NB4 (cell line): ENCODE measurements around the gene ZBTB14.

Experiments
- POLR2A ChIP-seq: IDR thresholded peaks from 2 replicates; pipeline ENCODE4 v1.6.1; 2011; ENCODE audit warnings: mild to moderate bottlenecking; ENCODE audit not compliant: insufficient read length; ENCODE audit errors: extremely low read depth
- TF ChIP-seq, protein P1 (sequence below): IDR thresholded peaks from one replicate; pipeline ENCODE4 v1.5.1; 2012; ENCODE audit warnings: low read depth, low read length
- TF ChIP-seq, protein P2 (sequence below): IDR thresholded peaks from 2 replicates; pipeline ENCODE4 v1.6.1; 2011; ENCODE audit warnings: low read depth, low read length

DNA sequence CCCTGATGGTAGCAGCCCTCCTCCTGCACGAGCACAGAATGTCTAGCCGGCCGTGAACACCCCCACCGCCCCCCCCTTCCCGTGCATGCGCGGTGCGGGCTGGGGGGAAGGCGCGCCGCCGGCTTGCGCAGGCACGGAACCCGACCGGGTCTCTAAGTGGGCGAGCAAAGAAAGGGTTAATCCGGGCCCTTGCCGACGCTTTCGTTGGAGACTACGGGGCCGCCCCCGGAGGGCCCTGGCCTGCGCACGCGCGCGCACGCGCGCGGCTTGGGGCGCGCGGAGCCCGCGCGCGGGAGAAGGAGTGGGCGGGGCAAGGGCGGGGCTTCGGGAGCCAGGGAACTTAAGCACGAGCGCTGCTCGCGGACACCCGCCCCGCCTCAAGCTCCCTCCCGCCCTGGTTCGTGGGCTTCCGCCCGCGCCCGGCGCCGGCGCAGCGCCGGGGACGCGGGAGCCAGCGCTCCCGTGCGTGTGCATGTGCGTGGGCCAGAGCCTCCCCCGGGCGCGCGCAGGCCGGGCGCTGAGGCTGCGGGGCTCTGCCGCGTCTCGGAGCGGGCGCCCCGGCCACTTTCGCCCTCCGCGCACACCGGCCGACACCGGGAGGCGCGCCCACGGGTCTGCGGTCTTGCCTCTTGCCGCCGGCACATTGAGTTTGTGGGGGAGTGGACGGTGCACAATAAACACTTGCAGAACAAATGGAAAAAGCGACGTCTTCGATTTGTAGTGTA lies 617 bp upstream of the ZBTB14 start:
- TF ChIP-seq, protein P1, sequence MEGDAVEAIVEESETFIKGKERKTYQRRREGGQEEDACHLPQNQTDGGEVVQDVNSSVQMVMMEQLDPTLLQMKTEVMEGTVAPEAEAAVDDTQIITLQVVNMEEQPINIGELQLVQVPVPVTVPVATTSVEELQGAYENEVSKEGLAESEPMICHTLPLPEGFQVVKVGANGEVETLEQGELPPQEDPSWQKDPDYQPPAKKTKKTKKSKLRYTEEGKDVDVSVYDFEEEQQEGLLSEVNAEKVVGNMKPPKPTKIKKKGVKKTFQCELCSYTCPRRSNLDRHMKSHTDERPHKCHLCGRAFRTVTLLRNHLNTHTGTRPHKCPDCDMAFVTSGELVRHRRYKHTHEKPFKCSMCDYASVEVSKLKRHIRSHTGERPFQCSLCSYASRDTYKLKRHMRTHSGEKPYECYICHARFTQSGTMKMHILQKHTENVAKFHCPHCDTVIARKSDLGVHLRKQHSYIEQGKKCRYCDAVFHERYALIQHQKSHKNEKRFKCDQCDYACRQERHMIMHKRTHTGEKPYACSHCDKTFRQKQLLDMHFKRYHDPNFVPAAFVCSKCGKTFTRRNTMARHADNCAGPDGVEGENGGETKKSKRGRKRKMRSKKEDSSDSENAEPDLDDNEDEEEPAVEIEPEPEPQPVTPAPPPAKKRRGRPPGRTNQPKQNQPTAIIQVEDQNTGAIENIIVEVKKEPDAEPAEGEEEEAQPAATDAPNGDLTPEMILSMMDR: no peak
- peak; percentile 43 for TF ChIP-seq POLR2A
- TF ChIP-seq, protein P2, sequence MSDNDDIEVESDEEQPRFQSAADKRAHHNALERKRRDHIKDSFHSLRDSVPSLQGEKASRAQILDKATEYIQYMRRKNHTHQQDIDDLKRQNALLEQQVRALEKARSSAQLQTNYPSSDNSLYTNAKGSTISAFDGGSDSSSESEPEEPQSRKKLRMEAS: no peak; the same call in 1 of the 2 replicates
